HUES64 (cell line): Measurements from ENCODE around the gene EIF1AD.

Experiments
- H3K27ac ChIP-seq: 2 replicates; pipeline ENCODE4 v1.7.0; 2013; ENCODE audit warnings: low read depth, low read length, inconsistent platforms
- H3K27me3 ChIP-seq: 2 replicates; pipeline ENCODE4 v1.6.1; 2013; ENCODE audit warnings: mild to moderate bottlenecking, low read length; ENCODE audit not compliant: insufficient read depth
- H3K36me3 ChIP-seq: 2 replicates; pipeline ENCODE4 v1.6.1; 2013; ENCODE audit warnings: mild to moderate bottlenecking, low read length; ENCODE audit not compliant: insufficient read depth
- H3K4me1 ChIP-seq: 2 replicates; pipeline ENCODE4 v1.6.1; 2013; ENCODE audit warnings: mild to moderate bottlenecking, low read length, moderate library complexity; ENCODE audit not compliant: insufficient read depth
- H3K4me3 ChIP-seq: 2 replicates; pipeline ENCODE4 v1.5.1; 2013; ENCODE audit warnings: mild to moderate bottlenecking, low read length, moderate library complexity
- H3K9ac ChIP-seq: 2 replicates; pipeline ENCODE4 v1.6.1; 2013; ENCODE audit warnings: mild to moderate bottlenecking, low read depth, low read length
- H3K9me3 ChIP-seq: 2 replicates; pipeline ENCODE4 v1.6.1; 2013; ENCODE audit warnings: low read depth, low read length; ENCODE audit not compliant: insufficient read depth
- WGBS: fragments of 150-250, 120-280 bp; methylation state at CpG from one replicate; pipeline ENCODE4 v1.1.7; 2013; ENCODE audit warnings: missing lambda C conversion rate; 5-methylcytosine and 5-hydroxymethylcytosine counted together

Gene EIF1AD

GRCh38 chr11:65977621-65978390 lies 24.2 kb downstream of the EIF1AD start:
- no peak overlapping the region for H3K9ac ChIP-seq
- WGBS: 95% methylated on average over 28 of the region's 29 CpGs
- no peaks in the 10 kb centered on the region for H3K27me3 ChIP-seq
- peaks cover 49% of the 10 kb centered on the region for H3K36me3 ChIP-seq
- no peaks in the 10 kb centered on the region for H3K4me1 ChIP-seq
- no peak overlapping the region for H3K4me3 ChIP-seq
- no peak overlapping the region for H3K27ac ChIP-seq
- no peaks in the 10 kb centered on the region for H3K9me3 ChIP-seq

GRCh38 chr11:65976216-65977176 lies 25.5 kb downstream of the EIF1AD start:
- Histone ChIP-seq H3K9ac (no peak overlapping the region), H3K36me3 (peaks cover 60% of the 10 kb centered on the region), H3K9me3 (no peaks in the 10 kb centered on the region), H3K4me1 (no peaks in the 10 kb centered on the region), H3K4me3 (no peak overlapping the region), H3K27ac (no peak overlapping the region), H3K27me3 (no peaks in the 10 kb centered on the region)
- WGBS: 91% methylated on average over 43 of the region's 43 CpGs

GRCh38 chr11:65975771-65976170 lies 26.2 kb downstream of the EIF1AD start:
- peaks cover 60% of the 10 kb centered on the region for H3K36me3 ChIP-seq
- no peak overlapping the region for H3K4me3 ChIP-seq
- H3K27me3 ChIP-seq: no peaks in the 10 kb centered on the region
- no peaks in the 10 kb centered on the region for H3K9me3 ChIP-seq
- no peak overlapping the region for H3K27ac ChIP-seq
- whole genome bisulfite sequencing: 92% methylated on average over 9 of the region's 9 CpGs
- H3K4me1 ChIP-seq: no peaks in the 10 kb centered on the region
- no peak overlapping the region for H3K9ac ChIP-seq

GRCh38 chr11:65973439-65974110 lies 28.4 kb downstream of the EIF1AD start:
- Histone ChIP-seq H3K27me3 (no peaks in the 10 kb centered on the region), H3K27ac (no peak overlapping the region), H3K4me3 (no peak overlapping the region), H3K36me3 (peaks cover 60% of the 10 kb centered on the region), H3K9ac (no peak overlapping the region), H3K4me1 (no peaks in the 10 kb centered on the region), H3K9me3 (no peaks in the 10 kb centered on the region)
- WGBS: 94% methylated on average over 13 of the region's 13 CpGs

- Histone ChIP-seq H3K4me1 (no peaks in the 10 kb centered on the region), H3K27me3 (no peaks in the 10 kb centered on the region), H3K9me3 (no peaks in the 10 kb centered on the region), H3K4me3 (no peak overlapping the region), H3K36me3 (peaks cover 60% of the 10 kb centered on the region), H3K9ac (no peak overlapping the region), H3K27ac (no peak overlapping the region)
- 96% methylated on average over 7 of the region's 8 CpGs for WGBS
Measured at GRCh38 chr11:65972116-65972515, 29.8 kb downstream of the EIF1AD start.

- no peaks in the 10 kb centered on the region for H3K4me1 ChIP-seq
- 95% methylated on average over 15 of the region's 15 CpGs for WGBS
- H3K36me3 ChIP-seq: peaks cover 77% of the 10 kb centered on the region
- H3K4me3 ChIP-seq: no peak overlapping the region
- H3K9me3 ChIP-seq: no peaks in the 10 kb centered on the region
- H3K27ac ChIP-seq: no peak overlapping the region
- no peak overlapping the region for H3K9ac ChIP-seq
- H3K27me3 ChIP-seq: no peaks in the 10 kb centered on the region
Measured at GRCh38 chr11:65968600-65969482, 33.1 kb downstream of the EIF1AD start.

DNA sequence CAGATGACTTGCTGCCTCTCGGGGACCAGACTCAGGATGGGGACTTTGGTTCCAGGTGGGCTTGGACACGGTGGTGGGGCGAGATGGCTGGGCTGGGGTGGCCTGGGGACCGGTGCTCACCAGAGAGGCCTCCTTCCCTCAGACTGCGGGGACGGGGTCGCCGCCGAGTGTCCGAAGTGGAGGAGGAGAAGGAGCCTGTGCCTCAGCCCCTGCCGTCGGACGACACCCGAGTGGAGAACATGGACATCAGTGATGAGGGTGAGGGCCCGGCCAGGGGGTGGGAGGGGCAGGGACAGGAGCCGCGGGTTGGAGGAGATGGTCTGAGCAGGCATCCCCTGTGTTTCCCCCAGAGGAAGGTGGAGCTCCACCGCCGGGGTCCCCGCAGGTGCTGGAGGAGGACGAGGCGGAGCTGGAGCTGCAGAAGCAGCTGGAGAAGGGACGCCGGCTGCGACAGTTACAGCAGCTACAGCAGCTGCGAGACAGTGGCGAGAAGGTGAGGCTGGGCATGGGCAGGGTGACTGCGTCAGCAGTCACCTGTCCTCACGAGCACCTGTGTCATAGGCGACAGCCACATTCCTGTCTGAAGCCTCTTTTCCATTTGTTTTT lies 34.5 kb downstream of the EIF1AD start:
- Histone ChIP-seq H3K27ac (no peak overlapping the region), H3K4me1 (peaks cover 7% of the 10 kb centered on the region), H3K9ac (no peak overlapping the region), H3K27me3 (no peaks in the 10 kb centered on the region), H3K36me3 (peaks cover 69% of the 10 kb centered on the region), H3K4me3 (no peak overlapping the region), H3K9me3 (no peaks in the 10 kb centered on the region)
- 96% methylated on average over 30 of the region's 30 CpGs for WGBS

GRCh38 chr11:65965986-65966762 lies 35.8 kb downstream of the EIF1AD start:
- no peak overlapping the region for H3K4me3 ChIP-seq
- no peak overlapping the region for H3K27ac ChIP-seq
- H3K9me3 ChIP-seq: no peaks in the 10 kb centered on the region
- H3K36me3 ChIP-seq: peaks cover 61% of the 10 kb centered on the region
- H3K9ac ChIP-seq: no peak overlapping the region
- H3K27me3 ChIP-seq: no peaks in the 10 kb centered on the region
- 95% methylated on average over 36 of the region's 36 CpGs for WGBS
- H3K4me1 ChIP-seq: peaks cover 9% of the 10 kb centered on the region

DNA sequence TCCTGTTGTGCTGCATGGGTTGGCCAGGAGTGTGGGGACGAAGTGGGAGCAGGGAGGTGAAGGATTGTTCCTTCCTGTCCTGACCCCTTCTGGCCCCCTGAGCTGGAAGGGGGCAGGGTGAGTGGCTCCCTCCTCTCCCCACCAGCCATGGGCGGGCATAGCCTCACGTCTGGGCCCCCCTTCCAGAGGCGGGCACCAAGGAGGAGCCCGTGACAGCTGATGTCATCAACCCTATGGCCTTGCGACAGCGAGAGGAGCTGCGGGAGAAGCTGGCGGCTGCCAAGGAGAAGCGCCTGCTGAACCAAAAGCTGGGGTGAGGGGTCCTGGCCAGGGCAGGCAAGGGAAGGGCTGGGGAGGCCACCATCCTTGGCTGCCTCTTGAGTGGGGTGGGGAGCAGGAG lies 37.1 kb downstream of the EIF1AD start:
- WGBS: 92% methylated on average over 10 of the region's 10 CpGs

More for the DNA sequence above, 37.1 kb downstream of the EIF1AD start:
- Histone ChIP-seq H3K36me3 (peaks cover 56% of the 10 kb centered on the region), H3K4me1 (peaks cover 9% of the 10 kb centered on the region), H3K9me3 (no peaks in the 10 kb centered on the region), H3K27me3 (no peaks in the 10 kb centered on the region), H3K9ac (no peak overlapping the region), H3K27ac (no peak overlapping the region), H3K4me3 (no peak overlapping the region)
